Skin epidermis (tissue), 12 donors: ENCODE results near the gene CBARP.
A peak's percentile ranks its signal among the peaks of the same experiment; 100 is the strongest.
"Not testable (repeated sequence)": the region's sequence is repeated elsewhere in the genome, so short reads cannot be mapped to it uniquely, and the experiment has no call there.

Source experiments
- H3K27ac ChIP-seq, 21 experiments: fragments of 200-600 bp; sonication (generic) in 11 of 21; one replicate each; pipeline ENCODE4 v1.5.0; 2020; ENCODE audit warnings: mild to moderate bottlenecking in 3 of 21, inconsistent platforms in 2 of 21, moderate library complexity in 2 of 21
- H3K4me3 ChIP-seq, 7 experiments: fragments of 200-600 bp; sonication (generic) in 2 of 7; one replicate each; pipeline ENCODE4 v1.5.0; 2020; ENCODE audit warnings: inconsistent platforms in 2 of 7, mild to moderate bottlenecking in 2 of 7, moderate library complexity in 1 of 7

CBARP gene

DNA sequence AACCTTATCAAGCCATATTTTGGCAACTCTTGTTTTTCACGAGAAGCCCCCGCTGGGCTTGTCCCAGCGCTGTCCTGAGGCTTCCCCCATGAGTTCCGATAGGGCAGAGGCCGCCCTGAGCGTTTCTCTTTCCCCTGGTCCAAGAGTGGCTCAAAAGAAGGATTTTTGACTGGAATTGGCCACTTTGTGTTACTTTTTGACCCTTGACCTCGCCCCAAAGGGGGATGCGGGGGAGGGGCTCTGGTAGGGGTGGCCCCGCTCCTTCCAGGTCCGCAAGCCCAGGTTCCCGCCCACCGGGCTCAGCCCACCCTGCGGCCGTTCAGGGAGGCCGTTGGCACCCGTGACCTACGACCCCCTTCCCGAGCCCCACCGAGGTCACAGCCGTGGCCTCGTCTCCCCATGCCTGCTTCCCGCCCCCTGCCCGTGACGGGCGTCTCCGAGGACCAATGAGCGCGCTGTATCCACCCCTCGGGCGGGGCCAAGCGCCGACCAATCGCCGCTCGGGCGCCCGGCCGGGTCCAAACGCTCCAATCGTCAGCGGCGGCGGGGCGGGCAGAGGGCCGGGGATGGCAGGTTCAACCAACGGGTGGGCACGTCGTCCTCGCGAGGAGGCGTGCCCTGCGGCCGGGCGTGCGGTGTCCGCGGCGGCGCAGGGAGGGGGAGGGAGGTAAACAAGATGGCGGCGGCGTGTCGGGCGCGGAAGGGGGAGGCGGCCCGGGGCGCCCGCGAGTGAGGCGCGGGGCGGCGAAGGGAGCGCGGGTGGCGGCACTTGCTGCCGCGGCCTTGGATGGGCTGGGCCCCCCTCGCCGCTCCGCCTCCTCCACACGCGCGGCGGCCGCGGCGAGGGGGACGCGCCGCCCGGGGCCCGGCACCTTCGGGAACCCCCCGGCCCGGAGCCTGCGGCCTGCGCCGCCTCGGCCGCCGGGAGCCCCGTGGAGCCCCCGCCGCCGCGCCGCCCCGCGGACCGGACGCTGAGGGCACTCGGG is 32.4 kb downstream of the CBARP start, which contains the start of gene STK11:
TSS of gene STK11 (plus strand) at position 665 of the 986 bp plus-strand sequence. CDS start 1,136 bp downstream, outside the sequence.
- Histone ChIP-seq H3K27ac (peak within 1 kb of the TSS; percentile 46 to 92 (median 83)), H3K4me3 (peak within 1 kb of the TSS; percentile 41 to 80 (median 72))

DNA sequence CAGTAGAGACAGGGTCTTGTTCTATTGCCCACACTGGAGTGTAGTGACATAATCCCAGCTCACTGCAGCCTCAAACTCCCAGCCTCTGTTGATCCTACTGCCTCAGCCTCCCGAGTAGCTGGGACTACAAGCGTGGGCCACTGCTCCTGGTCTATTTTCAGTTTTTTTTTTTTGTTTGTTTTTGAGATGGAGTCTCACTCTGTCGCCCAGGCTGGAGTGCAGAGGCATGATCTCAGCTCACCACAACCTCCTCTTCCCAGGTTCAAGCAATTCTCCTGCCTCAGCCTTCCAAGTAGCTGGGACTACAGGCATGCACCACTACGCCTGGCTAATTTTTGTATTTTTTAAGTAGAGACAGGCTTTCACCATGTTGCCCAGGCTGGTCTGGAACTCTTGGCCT is 37.2 kb downstream of the CBARP start:
- H3K4me3 ChIP-seq = not testable (repeated sequence)

GRCh38 chr19:1199531-1199930 is 38.3 kb downstream of the CBARP start:
- Histone ChIP-seq H3K4me3 (no peak overlapping the region), H3K27ac (no peak overlapping the region)

More for the DNA sequence above, 37.2 kb downstream of the CBARP start:
- not testable (repeated sequence) for H3K27ac ChIP-seq

DNA sequence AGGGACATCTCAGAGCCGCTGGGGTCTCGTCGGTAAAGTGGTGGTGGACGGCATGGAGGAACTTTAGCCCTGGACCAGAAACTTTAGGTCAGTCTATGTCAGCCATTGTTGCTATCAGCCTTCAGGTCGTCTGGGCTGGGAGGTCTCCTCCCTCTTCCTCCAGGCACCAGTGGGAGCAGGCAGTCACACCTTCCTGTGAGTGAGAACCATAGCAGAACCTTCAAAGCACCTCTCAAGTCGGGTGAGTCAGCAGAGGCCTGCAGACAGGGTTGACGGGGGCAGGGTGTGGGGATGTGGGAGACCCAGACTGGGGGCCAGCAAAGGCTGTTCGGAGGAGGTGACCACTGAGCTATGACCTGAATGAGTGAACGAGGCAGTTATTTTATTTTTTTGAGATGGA is 48.4 kb downstream of the CBARP start:
- Histone ChIP-seq H3K4me3 (no peak overlapping the region), H3K27ac (peak overlapping the region in 5 of 21 experiments; percentile 14 to 55 (median 39))

DNA sequence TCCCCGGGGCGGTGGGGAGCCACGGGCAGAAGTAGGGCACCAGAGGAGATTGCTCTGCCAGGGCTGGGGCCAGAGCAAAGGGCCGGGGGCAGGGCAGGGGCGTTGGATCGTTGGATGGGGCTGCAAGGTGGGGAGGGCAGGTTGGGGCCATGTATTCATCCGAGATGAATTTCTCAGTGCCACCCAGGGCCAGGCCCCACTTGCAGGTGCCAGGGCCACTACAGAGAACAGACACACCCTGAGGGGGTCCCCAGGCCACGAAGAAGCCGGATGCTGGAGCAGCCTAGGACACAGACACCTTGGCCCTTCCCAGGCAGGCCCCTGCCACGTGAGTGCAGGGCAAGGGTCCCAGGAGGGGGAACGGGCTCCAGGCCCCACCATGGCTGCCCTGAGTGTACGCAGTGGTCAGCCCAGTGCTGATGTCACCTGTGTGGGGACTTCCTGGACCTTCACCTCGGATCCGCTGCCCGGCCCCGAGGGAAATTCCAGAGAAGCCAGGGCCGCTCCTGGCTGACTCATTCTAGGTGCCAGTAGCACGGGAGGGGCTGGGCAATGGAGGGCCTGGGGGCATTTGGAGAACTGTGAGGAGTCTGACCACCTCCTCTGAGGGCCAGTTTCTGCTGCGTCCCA is 54.1 kb downstream of the CBARP start:
- Histone ChIP-seq H3K4me3 (no peak overlapping the region), H3K27ac (peak overlapping the region in 13 of 21 experiments; percentile 1 to 99 (median 47))

- Histone ChIP-seq H3K27ac (peak overlapping the region in 13 of 21 experiments; percentile 5 to 100 (median 78)), H3K4me3 (no peak overlapping the region)
Measured at GRCh38 chr19:1182727-1183126, 55.1 kb downstream of the CBARP start.

DNA sequence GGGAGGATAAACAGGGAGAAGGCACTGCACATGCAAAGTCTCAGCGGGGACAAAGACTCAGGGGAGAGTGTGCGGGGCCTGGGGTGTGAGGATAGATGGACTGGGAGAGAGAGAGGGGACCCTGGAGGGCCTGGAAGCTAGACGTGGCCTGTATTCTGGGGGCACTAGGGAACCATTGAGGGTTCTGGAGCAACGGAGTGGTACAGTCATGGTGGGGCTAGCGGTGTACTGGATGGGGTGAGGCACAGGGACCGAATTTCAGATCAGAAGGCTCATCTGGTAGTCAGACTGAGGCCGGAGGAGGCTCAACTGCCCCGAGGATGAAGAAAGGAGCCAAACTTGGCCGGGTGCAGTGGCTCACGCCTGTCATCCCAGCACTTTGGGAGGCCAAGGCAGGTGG is 55.7 kb downstream of the CBARP start:
- Histone ChIP-seq H3K4me3 (no peak overlapping the region), H3K27ac (peak overlapping the region in 20 of 21 experiments; percentile 5 to 100 (median 79))

DNA sequence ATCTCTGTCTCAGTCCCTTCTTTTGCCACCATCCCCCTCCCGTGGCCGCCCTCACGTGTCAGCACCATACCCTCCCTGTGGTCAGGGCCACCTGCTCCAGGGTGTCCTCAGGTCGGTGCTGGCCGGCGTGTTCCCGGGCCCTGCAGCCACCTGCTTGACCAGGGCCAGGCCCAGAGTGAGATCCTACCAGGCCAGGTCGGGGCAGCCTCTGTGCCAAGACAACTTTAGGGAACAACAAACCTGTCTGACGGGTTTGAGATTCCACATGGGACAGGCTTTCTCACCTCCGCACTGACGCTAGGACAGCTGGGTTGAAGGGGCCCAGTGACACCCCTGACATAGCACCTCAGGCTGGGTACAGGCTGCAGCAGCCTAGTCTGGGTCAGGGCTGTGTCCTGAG is 56.2 kb downstream of the CBARP start:
- H3K27ac ChIP-seq = peak overlapping the region in 20 of 21 experiments; percentile 8 to 100 (median 80)

More for the DNA sequence above, 56.2 kb downstream of the CBARP start:
- H3K4me3 ChIP-seq = no peak overlapping the region
